Heart left ventricle (tissue), 13 donors: ENCODE results near the gene COX7B.

ENCODE experiments used
- POLR2A ChIP-seq, 2 donors: fragments of 450-650 bp; IDR thresholded peaks; one replicate each; pipeline ENCODE4 v1.6.1; 2017; ENCODE audit warnings: antibody characterized with exemption in 2 of 2, mild to moderate bottlenecking in 2 of 2, moderate library complexity in 2 of 2
- TF ChIP-seq, protein P1 (sequence below), 12 donors: fragments of 200-600 bp; sonication (generic) in 4 of 12; IDR thresholded peaks; one replicate each; pipeline versions ENCODE4 v1.5.0 to v1.8.0; 2018 to 2022; ENCODE audit warnings: antibody characterized with exemption in 12 of 12, mild to moderate bottlenecking in 5 of 12
- donor health status: ischemic (EF 13 %, LVEDD 7.1; RV severe dilation, severe dysfunction).
- donor health status: DM: no; HTN: yes; CAD: no.
- donor health status: DM: no; HTN: no; CAD: no.
- donor health status: ischemic (EF 25% LVEDD 6.9; RV normal size, moderate dysfunction).
- donor health status: ischemic (EF 25% LVEDD 5.7; RV mildly dilated, moderate dysfunction).
- donor health status: ischemic (EF 35%, LVEDD 5.7; RV mildly dilated, moderate dysfunction).
- donor health status: nonischemic (EF 11% LVEDD 7.7; RV severe dilation, severe dysfunction).
- donor health status: DM: yes; HTN: yes; CAD: no.
- donor health status: PGD.
- donor health status: ischemic (EF 29% LVEDD 5.4; RV normal size, mild dysfunction).
- donor health status: nonischemic (EF 23%, LVEDD 6.1; RV moderate dilation, normal function).

DNA sequence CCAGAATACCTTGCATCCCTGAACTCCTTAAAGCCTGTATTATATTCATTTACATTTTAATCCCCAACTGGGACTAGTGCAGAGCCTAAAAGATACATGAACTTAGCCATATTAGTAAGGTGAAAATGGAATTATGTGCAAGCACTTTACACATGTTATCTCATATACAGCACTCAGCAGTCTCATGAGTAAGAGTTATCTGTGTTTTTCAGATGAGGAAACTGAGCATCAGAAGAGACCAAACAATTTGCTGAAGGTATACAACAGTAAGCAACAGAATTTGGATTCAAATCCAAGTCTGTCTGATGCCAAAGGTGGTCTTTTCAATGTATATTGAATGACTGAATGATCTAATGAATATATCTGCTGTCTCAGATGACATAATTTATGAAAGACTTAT is 23.5 kb downstream of the COX7B start:
- TF ChIP-seq, protein P1, sequence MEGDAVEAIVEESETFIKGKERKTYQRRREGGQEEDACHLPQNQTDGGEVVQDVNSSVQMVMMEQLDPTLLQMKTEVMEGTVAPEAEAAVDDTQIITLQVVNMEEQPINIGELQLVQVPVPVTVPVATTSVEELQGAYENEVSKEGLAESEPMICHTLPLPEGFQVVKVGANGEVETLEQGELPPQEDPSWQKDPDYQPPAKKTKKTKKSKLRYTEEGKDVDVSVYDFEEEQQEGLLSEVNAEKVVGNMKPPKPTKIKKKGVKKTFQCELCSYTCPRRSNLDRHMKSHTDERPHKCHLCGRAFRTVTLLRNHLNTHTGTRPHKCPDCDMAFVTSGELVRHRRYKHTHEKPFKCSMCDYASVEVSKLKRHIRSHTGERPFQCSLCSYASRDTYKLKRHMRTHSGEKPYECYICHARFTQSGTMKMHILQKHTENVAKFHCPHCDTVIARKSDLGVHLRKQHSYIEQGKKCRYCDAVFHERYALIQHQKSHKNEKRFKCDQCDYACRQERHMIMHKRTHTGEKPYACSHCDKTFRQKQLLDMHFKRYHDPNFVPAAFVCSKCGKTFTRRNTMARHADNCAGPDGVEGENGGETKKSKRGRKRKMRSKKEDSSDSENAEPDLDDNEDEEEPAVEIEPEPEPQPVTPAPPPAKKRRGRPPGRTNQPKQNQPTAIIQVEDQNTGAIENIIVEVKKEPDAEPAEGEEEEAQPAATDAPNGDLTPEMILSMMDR (IDR thresholded peaks at IDR 0.05) = no peak
- no peak for TF ChIP-seq POLR2A (IDR thresholded peaks at IDR 0.05)
